ENCODE data around the gene ITGA6.

GRCh38 chr2:172550419-172550818 is 123.0 kb downstream of the ITGA6 start:
- no peak for TF ChIP-seq POLR2A (IDR thresholded peaks at IDR 0.05; ENCODE audit: low read length)
- TF ChIP-seq GATA1 (IDR thresholded peaks at IDR 0.05; ENCODE audit: low read depth, low read length) = no peak

Data from erythroblast (primary cell).